Measurements from ENCODE around the gene STAC3.

STAC3 gene

DNA sequence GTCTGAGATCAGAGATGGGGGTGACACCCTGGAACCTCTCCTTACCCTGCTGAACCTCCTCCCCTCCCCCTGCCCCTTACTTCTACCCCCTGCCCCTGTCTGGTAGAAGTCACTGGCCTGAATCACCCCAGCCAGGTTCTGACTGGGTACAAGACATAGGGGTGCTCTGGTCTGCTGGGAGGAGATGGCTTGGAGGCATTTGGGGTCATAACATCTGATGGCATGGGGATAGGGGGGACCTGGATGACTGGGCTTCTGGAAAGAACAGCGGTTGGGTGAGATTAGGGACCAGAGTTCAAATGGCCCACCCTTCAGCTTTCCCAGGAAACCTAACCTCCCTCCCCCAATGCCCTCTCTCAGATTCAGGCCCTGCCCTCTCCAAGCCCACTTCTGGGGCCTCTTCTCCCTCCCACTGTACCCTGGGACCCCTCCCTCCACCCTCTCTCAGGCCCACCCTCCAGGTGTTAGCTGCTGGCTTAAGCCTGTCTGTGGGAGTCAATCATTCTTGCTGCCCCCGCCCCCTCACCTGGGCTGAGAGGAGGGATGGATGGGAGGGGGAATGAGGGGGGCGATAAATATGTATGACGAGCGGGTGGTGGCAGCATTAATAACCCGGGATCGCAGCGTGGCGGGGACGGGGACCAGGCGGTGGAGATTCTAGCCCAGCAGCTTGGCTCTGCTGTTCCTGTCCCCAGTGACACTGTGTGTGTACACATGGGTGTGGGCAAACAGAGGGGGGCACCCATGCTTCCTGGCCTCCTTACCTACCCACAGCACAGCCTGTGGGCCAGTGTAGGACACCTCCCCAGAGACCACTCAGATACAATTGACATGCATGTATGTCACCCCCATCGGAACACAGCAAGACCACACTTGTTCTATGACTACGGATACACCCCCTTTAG, 28.4 kb downstream of the STAC3 start:
- no peak for DNase-seq (ENCODE audit: low spot score)

- DNase-seq (ENCODE audit: low spot score): no peak
These were observed 29.6 kb downstream of the STAC3 start for GRCh38 chr12:57221169-57221917.

GRCh38 chr12:57220770-57221168, 30.2 kb downstream of the STAC3 start:
- no peak for DNase-seq (ENCODE audit: low spot score)

GRCh38 chr12:57219993-57220754, 30.8 kb downstream of the STAC3 start:
- no peak for DNase-seq (ENCODE audit: low spot score)

DNA sequence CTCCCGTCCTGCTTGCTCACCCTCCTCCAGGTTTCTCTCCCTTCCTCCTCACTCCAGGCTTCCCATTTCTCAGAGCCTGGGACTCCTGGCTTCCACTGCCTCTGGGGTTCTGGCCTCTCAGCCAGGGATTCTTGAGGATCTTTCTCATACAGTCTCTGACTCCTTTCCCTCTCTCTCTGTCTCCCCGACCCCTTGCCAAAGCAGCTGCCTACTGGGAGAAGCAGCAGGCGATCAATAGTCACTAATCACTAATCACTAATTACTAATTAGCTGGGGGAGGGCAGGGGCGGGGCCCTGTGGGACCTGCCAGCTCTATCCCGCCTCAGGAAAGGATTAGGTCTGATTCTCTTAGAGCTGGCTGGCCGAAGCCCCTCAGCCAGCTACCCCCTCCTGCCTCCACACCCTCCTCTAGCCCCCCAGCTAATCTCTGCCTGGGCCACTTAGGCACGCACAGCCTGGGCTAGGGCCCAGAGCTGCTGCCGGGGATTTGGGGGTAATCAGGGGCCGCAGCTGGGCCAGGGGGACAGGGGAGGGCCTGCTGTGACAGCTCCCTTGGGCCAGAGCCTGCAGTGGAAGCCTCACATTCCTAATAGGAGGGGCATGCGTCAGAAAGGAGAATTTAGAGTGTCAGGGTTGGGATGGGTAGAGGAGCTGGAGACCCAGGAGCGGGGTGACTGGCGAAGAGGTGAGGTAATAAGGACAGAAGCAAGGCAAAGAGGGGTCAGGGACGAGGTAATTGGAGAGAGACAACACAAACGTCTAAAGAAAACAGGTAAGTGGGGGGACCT, 31.6 kb downstream of the STAC3 start:
- DNase-seq (ENCODE audit: low spot score): no peak

GRCh38 chr12:57218030-57218853, 32.7 kb downstream of the STAC3 start:
- DNase-seq (ENCODE audit: low spot score): no peak

DNA sequence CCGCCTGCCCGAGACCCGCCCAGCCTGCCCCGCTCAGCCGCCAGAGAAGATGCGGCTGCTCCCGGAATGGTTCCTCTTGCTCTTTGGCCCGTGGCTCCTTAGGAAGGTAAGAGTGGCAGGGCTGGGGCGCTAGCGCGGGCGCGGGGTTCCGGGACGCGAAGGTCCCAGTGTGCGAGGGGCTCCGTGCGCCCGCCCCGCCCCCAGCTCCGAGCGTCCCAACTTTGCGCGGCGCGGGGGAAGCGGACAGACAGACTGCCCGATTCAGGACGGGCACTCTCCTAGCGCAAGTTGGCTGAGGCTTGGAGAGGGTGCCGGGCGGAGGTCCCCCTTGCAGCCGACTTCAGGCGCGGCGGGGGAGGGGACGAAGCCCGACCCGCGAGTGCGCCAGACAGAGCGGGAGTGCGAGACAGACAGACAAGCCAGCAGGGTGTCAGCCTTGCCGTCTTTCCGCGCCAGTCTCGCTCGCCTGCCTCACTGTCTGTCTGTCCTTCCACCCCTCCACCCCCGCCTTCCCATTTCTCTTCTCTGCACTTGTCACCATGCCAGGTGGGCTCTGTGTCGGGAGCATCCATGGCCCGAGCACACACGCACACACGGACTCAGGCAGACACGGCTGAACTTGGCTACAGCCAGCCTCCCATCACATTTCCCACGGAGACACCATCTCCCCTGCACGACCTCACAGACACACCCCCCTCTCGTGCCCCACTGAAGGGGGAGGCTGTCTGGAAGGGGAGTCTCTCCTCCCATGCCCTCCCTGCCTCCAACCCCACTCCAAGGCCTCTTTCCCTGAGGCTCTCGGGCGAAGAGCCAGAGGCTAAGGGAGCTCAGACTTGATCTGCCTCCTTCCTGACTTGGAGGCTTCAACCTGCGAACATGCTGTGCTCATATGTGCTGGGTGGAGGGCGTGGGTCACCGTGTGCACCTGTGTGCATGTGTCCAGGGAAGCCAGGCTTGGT, 33.8 kb downstream of the STAC3 start:
- DNase-seq (ENCODE audit: low spot score): no peak

DNA sequence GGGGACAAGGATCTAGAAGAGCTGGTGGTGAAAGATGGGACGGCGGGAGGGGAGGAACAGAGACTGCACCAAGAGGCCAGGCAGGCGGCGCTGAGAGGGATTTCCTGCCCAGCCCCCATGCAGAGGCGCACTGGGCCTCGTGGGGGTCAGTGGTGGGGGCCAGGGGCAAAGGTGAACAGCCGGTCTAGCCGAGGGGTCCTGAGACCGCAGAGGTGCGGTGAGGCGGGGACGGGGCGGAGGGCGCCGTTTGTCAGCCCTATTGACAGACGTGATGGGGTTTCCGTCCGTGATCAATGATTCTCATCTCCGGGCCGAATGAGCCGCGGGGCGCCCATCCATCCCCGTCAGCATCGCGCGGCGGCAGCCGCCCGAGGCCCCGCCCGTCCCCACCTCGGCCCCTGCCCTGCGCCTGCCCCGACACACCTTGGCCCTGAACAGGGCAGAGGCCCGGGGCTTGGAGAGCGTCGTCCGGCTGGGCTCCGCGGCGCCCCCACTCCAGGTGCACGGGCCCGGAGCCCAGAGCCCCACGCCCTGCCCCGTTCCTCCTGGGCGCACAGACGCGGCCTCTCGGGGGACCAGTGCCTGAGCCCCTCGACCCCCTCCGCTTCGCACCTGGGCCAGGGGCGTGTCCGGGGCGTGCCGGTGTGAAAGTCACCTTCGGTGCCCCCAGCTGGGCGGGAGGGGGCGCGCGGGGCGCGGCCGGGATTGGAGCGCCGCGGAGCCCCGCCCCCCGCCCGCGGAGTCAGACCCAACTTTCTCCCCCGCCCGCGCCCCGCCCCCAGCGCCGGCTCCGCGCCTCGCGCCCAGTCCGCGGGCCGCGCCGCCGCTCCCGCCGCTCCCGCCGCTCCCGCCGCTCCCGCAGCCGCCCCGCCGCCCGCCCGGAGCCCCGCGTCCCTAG, 34.7 kb downstream of the STAC3 start, which contains the start of gene NXPH4:
TSS of gene NXPH4 (plus strand) at position 781 of the 898 bp plus-strand sequence. CDS start 176 bp downstream, outside the sequence.
- DNase-seq (ENCODE audit: low spot score): no peak

GRCh38 chr12:57215668-57216013, 35.3 kb downstream of the STAC3 start:
- DNase-seq (ENCODE audit: low spot score): peak; percentile 58

DNA sequence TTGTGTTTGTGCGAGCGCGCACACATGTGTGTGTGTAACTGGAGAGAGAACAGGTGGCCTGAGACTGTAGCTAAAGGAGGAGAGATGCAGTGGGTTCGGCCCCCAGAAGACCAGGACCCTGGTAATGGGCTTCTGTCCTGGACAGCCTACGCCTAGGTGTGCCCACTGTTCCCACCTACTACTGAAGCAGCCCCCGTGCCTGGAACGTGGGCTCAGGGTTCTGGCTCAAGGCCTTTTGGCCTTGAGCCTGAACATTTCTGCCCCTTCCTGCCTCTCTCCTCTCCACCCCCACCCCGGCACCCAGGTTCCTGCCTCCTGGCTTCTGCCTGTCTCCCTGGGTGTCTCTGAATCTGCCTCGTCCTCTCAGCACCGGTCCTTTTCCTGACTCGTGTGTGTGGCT, 35.9 kb downstream of the STAC3 start:
- DNase-seq (ENCODE audit: low spot score): no peak

- DNase-seq (ENCODE audit: low spot score): peak; percentile 67
These were observed 36.6 kb downstream of the STAC3 start for GRCh38 chr12:57214398-57214781.

DNA sequence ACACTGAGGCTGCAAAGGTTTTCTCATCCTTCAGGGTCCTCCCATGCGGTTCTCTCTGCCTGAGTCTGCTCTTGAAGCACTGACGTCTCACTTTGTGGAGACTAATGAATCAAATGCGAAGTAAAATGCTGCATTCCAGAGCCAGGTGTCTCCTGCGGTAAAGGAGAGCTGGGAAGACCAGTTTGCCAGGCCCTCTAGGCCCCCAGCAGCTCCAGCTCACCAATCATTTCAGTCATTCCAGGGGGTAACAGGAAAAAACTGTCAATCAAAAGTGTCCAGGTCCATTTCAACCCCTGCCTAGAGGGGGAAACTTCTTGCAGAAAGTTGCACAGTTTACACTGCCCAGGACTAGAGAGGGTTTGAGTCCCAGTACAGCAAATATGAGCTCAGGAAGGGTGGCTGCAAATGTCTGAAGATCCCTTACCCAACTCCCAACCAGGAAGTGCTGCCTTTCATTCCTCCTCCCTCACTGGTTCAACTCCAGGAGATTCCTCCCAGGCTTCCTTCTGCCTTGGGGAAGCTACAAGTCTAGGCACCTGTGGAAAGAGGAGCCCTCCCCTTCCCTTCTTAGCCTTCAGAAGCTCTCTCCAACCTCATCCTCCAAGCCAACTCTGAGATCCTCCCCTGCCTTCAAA, 37.1 kb downstream of the STAC3 start:
- no peak for DNase-seq (ENCODE audit: low spot score)

DNA sequence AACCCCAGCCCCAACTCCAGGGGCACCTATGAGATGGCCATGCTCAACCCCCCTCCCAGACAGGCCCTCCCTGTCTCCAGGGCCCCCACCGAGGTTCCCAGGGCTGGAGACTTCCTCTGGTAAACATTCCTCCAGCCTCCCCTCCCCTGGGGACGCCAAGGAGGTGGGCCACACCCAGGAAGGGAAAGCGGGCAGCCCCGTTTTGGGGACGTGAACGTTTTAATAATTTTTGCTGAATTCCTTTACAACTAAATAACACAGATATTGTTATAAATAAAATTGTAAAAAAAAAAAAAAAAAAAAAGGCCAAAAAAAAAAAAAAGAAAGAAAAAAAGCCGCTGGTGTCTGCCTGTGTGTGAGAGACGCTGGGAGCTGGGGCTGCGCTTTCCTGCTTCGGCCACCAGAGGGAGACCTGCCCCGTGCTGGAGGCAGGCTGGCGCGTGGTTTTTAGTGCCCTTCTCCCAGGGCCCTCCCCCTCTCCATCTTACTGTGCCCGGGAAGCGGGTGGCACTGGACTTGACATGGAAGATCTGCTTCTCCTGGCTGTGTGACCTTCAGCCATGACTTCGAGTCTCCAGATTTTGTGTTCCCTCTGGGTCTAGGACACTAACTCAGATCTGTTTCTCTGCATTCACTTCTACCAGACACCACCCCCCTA, 37.8 kb downstream of the STAC3 start:
- DNase-seq (ENCODE audit: low spot score): peak; percentile 84

DNA sequence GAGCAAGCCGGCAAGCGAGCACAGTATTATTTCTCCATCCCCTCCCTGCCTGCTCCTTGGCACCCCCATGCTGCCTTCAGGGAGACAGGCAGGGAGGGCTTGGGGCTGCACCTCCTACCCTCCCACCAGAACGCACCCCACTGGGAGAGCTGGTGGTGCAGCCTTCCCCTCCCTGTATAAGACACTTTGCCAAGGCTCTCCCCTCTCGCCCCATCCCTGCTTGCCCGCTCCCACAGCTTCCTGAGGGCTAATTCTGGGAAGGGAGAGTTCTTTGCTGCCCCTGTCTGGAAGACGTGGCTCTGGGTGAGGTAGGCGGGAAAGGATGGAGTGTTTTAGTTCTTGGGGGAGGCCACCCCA, 38.3 kb downstream of the STAC3 start:
- DNase-seq (ENCODE audit: low spot score): no peak

DNA sequence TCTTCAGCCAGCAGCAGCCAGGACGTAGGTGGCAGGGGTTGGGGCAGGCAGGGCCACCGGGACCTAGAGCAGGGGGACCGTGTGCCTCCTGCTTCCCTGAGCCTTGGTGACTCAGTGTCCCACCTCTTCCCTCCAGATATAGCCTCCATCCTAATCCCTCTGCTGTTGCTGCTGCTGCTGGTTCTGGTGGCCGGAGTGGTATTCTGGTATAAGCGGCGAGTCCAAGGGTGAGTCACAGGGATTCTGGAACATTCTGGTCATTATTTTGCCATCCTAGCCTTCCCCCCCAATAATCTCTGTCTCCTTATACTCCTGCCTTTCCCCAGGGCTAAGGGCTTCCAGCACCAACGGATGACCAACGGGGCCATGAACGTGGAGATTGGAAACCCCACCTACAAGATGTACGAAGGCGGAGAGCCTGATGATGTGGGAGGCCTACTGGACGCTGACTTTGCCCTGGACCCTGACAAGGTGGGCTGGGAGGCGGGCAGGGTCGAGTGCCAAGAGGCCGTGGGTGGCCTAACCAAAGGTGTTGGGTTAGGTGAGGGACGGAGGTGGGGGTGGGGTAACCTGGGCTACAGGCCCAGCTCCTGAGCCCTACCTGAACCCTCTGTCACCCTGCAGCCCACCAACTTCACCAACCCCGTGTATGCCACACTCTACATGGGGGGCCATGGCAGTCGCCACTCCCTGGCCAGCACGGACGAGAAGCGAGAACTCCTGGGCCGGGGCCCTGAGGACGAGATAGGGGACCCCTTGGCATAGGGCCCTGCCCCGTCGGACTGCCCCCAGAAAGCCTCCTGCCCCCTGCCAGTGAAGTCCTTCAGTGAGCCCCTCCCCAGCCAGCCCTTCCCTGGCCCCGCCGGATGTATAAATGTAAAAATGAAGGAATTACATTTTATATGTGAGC, 38.9 kb downstream of the STAC3 start:
- no peak for DNase-seq (ENCODE audit: low spot score)

GRCh38 chr12:57210926-57211692, 39.9 kb downstream of the STAC3 start:
- DNase-seq (ENCODE audit: low spot score): no peak
